PC-9 (cell line): ENCODE results near the gene CTDP1.

Experiments
- CTCF ChIP-seq: fragments of 200-600 bp; sonication (generic); conservative IDR thresholded peaks from 2 replicates; pipeline ENCODE4 v1.6.1; 2017; ENCODE audit warnings: mixed run types, antibody characterized with exemption, mild to moderate bottlenecking, moderate library complexity
- EZH2 ChIP-seq: fragments of 200-600 bp; sonication (generic); IDR thresholded peaks from 2 replicates; pipeline ENCODE4 v1.8.0; 2017; ENCODE audit warnings: antibody characterized with exemption, low read depth

DNA sequence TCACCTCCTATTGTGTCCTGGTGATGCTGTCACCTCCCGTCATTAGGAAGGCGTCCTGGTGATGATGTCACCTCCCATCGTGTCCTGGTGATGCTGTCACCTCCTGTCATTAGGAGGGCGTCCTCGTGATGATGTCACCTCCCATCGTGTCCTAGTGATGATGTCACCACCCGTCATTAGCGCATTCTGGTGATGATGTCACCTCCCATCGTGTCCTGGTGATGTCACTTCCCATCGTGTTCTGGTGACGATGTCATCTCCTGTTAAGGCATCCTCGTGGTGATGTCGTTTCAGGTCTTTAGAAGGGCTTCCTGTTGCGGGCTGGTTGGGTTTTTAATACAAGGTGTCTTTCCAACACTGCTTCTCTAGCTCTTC lies 40.7 kb downstream of the CTDP1 start:
- TF ChIP-seq CTCF, result no peak
- TF ChIP-seq EZH2, result no peak
